HEK293 (cell line): ENCODE results near the gene FILIP1L.

Source experiments
- KLF16 ChIP-seq: fragments of 450-650 bp; formaldehyde crosslinking; IDR thresholded peaks from 2 replicates; pipeline ENCODE4 v1.5.1; 2017; ENCODE audit warnings: missing biosample characterization, missing genetic modification characterization
- MYNN ChIP-seq: fragments of 450-650 bp; formaldehyde crosslinking; IDR thresholded peaks from 2 replicates; pipeline ENCODE4 v1.5.1; 2016; ENCODE audit warnings: missing biosample characterization, missing genetic modification characterization, borderline replicate concordance
- YY1 ChIP-seq: fragments of 450-650 bp; formaldehyde crosslinking; IDR thresholded peaks from 2 replicates; pipeline ENCODE4 v1.5.1; 2018; ENCODE audit warnings: missing biosample characterization, missing genetic modification characterization
- ZBTB17 ChIP-seq: fragments of 450-650 bp; formaldehyde crosslinking; IDR thresholded peaks from 2 replicates; pipeline ENCODE4 v1.5.1; 2016; ENCODE audit warnings: missing biosample characterization, missing genetic modification characterization
- ZEB2 ChIP-seq: fragments of 450-650 bp; formaldehyde crosslinking; IDR thresholded peaks from 2 replicates; pipeline ENCODE4 v1.5.1; 2016; ENCODE audit warnings: missing biosample characterization, missing genetic modification characterization
- ZNF19 ChIP-seq: fragments of 450-650 bp; formaldehyde crosslinking; IDR thresholded peaks from 2 replicates; pipeline ENCODE4; 2016; ENCODE audit warnings: missing biosample characterization, missing genetic modification characterization, low read depth
- ZNF274 ChIP-seq, 2 experiments: fragments of 200-500 bp in 1 of 2; fragments of 450-650 bp in 1 of 2; sonication (Bioruptor generic) in 1 of 2; formaldehyde crosslinking in 1 of 2; IDR thresholded peaks; 2 replicates each; pipeline versions ENCODE4 v1.5.1 to v1.6.1; 2014 to 2016; ENCODE audit warnings: borderline replicate concordance in 1 of 2, inconsistent platforms in 1 of 2, low read length in 1 of 2, missing biosample characterization in 1 of 2, missing genetic modification characterization in 1 of 2
- TF ChIP-seq, protein P1 (sequence below): fragments of 450-650 bp; formaldehyde crosslinking; IDR thresholded peaks from 2 replicates; pipeline ENCODE4 v1.5.1; 2016; ENCODE audit warnings: missing biosample characterization, missing genetic modification characterization
- TF ChIP-seq, protein P2 (sequence below): fragments of 450-650 bp; formaldehyde crosslinking; IDR thresholded peaks from 2 replicates; pipeline ENCODE4 v1.5.1; 2016; ENCODE audit warnings: missing biosample characterization, missing genetic modification characterization
- TF ChIP-seq, protein P3 (sequence below): sonication (generic); formaldehyde crosslinking; IDR thresholded peaks from 2 replicates; pipeline ENCODE4 v1.8.1; 2022; ENCODE audit warnings: mild to moderate bottlenecking, moderate library complexity, missing genetic modification reagents

DNA sequence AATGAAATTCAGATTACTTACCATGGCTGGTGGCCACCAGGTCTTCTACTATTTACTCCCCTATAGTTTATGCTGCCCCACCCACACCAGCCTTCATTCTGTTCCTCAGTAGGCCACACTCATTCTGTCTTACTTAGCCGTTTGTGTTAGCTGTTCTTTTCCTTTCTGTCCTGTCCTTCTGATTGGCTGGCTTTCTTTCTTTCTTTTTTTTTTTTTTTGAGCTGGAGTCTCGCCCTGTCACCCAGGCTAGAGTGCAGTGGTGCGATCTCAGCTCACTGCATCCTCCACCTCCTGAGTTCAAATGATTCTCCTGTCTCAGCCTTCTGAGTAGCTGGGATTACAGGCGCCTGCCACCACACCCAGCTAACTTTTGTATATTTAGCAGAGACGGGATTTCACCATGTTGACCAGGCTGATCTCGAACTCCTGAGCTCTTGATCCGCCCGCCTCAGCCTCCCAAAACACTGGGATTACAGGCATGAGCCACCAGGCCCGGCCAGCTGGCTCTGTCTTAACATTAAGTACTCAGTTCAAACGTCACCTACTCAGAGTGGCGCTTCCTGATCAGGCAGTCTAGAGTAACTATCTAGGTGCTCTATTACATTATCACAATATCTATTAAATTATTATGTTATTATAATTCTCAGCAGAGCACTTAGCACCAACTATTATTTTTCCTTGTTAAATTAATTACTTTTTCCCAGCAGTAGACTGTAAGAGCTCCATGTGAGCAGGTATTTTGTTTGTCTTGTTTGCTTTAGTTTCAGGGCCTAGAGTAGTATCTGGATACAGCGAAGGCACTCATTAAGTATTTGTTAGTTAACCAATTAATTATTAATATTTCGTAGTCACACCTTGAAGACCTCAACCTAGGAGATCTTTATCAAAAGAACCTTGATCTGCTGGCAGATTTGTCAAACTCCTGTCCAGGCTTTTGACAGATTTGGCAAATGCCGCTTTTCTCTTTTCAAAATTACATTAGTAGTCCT, 290.3 kb downstream of the FILIP1L start:
- no peak for TF ChIP-seq MYNN (tag by site-specific recombination)
- no peak for TF ChIP-seq ZEB2 (tag by site-specific recombination)
- TF ChIP-seq ZBTB17 (tag by site-specific recombination), result peak; percentile 82
- TF ChIP-seq, protein P1, sequence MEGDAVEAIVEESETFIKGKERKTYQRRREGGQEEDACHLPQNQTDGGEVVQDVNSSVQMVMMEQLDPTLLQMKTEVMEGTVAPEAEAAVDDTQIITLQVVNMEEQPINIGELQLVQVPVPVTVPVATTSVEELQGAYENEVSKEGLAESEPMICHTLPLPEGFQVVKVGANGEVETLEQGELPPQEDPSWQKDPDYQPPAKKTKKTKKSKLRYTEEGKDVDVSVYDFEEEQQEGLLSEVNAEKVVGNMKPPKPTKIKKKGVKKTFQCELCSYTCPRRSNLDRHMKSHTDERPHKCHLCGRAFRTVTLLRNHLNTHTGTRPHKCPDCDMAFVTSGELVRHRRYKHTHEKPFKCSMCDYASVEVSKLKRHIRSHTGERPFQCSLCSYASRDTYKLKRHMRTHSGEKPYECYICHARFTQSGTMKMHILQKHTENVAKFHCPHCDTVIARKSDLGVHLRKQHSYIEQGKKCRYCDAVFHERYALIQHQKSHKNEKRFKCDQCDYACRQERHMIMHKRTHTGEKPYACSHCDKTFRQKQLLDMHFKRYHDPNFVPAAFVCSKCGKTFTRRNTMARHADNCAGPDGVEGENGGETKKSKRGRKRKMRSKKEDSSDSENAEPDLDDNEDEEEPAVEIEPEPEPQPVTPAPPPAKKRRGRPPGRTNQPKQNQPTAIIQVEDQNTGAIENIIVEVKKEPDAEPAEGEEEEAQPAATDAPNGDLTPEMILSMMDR (tag by site-specific recombination), result no peak
- TF ChIP-seq, protein P2, sequence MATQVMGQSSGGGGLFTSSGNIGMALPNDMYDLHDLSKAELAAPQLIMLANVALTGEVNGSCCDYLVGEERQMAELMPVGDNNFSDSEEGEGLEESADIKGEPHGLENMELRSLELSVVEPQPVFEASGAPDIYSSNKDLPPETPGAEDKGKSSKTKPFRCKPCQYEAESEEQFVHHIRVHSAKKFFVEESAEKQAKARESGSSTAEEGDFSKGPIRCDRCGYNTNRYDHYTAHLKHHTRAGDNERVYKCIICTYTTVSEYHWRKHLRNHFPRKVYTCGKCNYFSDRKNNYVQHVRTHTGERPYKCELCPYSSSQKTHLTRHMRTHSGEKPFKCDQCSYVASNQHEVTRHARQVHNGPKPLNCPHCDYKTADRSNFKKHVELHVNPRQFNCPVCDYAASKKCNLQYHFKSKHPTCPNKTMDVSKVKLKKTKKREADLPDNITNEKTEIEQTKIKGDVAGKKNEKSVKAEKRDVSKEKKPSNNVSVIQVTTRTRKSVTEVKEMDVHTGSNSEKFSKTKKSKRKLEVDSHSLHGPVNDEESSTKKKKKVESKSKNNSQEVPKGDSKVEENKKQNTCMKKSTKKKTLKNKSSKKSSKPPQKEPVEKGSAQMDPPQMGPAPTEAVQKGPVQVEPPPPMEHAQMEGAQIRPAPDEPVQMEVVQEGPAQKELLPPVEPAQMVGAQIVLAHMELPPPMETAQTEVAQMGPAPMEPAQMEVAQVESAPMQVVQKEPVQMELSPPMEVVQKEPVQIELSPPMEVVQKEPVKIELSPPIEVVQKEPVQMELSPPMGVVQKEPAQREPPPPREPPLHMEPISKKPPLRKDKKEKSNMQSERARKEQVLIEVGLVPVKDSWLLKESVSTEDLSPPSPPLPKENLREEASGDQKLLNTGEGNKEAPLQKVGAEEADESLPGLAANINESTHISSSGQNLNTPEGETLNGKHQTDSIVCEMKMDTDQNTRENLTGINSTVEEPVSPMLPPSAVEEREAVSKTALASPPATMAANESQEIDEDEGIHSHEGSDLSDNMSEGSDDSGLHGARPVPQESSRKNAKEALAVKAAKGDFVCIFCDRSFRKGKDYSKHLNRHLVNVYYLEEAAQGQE, result no peak
- TF ChIP-seq, protein P3, sequence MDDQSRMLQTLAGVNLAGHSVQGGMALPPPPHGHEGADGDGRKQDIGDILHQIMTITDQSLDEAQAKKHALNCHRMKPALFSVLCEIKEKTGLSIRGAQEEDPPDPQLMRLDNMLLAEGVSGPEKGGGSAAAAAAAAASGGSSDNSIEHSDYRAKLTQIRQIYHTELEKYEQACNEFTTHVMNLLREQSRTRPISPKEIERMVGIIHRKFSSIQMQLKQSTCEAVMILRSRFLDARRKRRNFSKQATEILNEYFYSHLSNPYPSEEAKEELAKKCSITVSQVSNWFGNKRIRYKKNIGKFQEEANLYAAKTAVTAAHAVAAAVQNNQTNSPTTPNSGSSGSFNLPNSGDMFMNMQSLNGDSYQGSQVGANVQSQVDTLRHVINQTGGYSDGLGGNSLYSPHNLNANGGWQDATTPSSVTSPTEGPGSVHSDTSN (CRISPR knock-in tag), result no peak
- TF ChIP-seq YY1 (tag by site-specific recombination), result no peak
- no peak for TF ChIP-seq ZNF19 (tag by site-specific recombination)
- no peak for TF ChIP-seq ZNF274 (IDR thresholded peaks at IDR 0.05; ENCODE audit: low read length)
- TF ChIP-seq ZNF274 (tag by site-specific recombination; IDR thresholded peaks at IDR 0.05; ENCODE audit: borderline replicate concordance), result no peak
- no peak for TF ChIP-seq KLF16 (tag by site-specific recombination)
